ENCODE results near the gene GRIK2.
"Not testable (repeated sequence)": the region's sequence is repeated elsewhere in the genome, so short reads cannot be mapped to it uniquely, and the experiment has no call there.

Gene GRIK2

DNA sequence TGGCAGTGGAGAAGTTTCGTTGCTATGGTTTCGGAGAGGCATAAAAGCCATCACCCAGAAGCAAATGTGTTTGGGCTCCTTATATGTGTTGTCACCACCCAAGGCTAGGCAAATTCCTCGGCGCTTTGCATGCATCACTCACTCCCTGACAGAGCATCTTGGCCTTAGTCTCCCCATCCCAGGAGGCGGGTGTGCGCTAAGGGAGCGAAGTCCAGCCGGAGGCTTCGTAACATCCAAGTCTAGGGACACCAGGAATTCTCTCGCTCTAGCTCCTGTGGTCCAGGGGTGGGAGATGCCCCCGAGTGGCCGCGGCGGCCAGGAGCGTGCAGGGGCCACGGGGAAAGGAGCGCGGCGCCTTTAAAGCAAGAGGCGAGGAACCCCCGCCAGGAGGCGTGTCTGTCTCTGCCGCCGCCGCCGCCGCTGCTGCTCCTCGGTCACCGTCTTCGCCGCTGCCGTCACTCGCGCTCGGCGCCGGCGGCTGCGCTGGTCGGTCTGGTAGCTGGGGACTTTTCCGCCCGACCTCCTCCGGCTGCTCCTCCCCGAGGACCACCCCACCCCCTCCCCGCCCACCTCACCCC is at the start of gene GRIK2:
TSS of gene GRIK2 (plus strand) at position 458 of the 578 bp plus-strand sequence.
- peak; percentile 10 for DNase-seq

DNA sequence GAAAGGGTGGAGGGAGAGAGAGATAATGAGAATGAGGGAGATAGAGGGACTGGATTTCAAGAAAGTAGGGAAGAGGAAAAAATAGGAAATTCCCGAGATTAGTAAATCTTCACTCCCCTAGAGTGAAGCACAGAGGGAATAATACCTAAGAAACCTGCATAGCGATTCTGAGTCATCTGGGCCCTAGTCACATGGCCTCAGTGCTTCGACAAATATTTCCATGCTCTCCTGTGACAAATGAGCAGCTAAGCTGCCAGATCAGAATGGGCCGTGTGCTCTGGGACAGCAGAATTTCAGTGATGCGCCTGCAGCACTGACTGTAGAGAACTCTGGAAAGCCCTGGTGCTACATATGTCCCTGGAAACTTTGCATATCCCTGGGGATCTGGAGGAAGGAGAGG is 48.6 kb upstream of the GRIK2 start:
- DNase-seq, result no peak

DNA sequence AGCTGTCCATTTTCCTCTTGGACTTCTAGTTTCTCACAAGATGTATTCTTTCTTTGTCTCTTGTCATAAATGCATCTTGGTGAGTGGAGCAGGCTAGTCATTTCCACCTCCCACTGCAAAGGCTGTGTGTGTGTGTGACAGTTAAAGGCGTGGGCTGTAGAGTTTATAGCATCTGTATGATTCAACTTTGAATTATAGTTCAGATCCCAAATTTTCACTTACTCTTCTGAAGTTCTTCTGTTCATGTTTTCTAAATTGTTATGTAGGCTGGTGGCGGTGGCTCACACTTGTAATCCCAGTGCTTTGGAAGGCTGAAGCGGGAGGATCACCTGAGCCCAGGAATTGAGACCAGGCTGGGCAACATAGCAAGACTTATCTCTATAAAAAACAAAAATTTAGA is 44.7 kb upstream of the GRIK2 start:
- DNase-seq, result no peak

DNA sequence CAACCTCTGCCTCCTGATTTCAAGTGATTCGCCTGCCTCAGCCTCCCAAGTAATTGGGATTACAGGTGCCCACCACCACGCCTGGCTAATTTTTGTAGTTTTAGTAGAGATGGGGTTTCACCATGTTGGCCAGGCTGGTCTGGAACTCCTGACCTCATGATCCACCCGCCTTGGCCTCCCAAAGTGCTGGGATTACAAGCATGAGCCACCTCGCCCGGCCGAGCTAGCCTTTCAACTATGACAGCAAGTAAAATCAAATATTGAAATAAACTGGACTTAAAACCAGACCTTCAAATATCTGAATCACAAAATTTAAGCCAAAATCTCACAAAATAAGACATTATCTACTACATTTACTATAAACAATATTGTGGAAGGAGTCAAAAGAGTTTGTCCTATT is 42.9 kb upstream of the GRIK2 start:
- not testable (repeated sequence) for DNase-seq

DNA sequence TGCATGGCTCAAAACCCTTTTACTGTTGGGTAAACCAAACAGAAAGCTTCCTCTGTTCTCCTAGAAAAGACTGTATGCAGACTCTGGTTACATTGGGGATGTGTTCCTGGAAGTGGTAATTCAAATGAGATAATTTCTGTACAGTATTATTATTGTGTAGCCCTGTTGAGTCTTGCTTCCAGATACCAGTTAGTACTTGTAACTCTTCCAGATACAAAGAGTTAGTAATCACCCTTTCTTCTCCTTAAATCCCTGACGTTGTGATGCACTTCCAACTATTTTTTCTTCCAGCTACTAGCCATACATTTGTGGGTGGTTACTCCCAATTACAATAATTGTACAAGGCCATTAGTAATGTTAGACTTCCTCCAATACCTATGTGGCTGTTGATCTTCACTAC is 42.3 kb upstream of the GRIK2 start:
- DNase-seq, result no peak

DNA sequence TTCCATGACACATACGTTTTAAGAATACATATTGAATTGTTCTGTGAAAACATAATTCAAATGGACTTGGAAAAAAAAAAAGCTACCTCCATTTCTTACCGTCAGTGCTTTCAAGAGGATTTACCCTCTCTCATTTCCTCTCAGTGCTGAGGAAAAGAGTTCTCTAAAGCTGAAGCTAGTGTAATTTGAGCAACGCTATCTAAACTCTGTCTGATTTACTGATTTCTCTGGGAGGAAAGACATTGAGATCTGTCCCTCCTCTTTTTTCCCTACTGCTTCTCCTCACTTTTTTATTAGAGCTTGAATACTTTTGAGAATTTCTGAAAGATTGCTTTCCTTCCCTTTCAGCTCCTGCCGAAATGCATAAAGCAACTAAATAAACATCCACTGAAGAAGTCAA is 41.2 kb upstream of the GRIK2 start:
- no peak for DNase-seq

DNA sequence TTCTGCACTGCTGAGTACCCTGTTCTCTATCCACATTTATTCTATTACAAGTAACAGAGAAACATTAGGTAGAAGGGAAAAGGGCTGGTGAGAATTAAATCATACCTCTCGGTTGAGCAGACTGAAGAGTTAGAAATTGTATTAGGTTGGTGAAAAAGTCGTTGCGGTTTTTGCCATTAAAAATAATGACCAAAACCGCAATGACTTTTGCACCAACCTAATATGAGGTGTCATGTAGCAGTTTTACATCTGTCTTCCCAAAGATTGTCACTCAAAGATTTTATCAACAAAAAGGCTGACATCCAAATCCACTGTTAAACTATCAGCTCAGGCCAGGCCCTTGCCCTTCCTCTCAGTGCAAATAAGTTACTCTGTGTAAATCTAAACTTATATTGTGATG is 28.3 kb upstream of the GRIK2 start:
- DNase-seq, result no peak

DNA sequence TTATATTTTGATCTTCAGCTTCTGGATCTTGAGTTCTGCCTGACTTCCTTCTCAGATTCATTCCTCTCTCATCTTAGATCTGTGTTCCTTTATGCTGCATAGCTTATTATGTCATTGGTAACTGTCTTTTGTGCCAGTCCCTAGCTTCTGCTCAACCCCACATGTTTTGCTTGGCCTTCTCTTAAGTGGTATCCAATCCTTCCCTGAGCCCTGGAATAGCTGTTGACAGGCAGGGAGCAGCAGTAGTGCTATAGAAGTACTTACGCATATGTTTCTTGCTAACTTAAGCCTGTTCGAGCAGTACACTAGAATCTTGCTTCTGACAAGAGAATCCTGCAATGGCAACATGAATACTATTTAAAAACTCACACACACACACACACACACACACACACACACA is 13.6 kb upstream of the GRIK2 start:
- DNase-seq, result no peak

DNA sequence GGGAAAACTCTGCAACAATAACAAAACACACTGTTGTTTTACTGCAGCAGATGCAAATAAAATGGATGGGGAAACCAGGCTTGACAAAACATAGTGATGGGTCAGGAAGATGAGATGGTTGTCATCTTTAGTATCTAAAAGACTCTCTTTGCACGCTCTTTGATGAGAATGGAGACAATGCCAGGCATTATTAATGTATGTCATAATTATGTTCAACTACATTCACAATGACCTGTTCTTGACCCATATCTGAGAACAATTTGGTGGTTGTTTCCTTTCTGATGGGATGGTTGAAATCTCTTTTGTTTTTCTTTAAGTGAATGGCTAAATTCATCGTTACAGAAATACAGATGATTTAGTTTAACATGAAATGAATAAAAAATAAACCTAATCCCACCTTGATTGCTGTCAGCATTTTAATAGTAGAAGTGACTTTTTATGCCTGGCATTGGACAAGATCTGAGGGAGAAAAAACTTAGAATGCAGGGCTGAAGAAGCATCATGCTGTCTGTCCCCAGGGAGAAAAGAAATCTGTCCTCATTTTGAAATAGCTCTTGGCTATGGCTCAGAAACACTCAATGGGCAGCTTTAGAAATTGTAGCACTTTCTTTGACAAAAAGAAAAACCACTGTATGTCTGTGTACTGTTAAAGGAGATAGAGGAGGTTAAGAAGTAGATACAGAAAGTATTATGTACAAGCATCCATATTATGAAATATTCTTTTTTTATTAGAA is 12.4 kb upstream of the GRIK2 start:
- no peak for DNase-seq

DNA sequence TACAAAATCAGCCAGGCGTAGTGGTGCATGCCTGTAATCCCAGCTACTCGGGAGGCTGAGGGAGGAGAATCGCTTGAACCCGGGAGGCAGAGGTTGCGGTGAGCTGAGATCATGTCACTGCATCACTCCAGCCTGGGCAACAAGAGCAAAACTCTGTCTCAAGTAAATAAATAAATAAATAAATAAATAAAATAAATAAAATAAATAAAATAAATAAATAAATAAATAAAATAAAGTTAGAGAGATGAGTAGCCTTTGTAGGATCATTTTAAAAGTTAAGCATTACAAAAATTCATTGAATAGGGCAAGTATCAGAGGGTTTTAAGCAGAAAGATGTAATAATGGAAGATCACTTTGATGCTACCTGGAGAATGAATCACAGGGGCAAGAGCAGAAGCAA is 9.8 kb upstream of the GRIK2 start:
- not testable (repeated sequence) for DNase-seq

DNA sequence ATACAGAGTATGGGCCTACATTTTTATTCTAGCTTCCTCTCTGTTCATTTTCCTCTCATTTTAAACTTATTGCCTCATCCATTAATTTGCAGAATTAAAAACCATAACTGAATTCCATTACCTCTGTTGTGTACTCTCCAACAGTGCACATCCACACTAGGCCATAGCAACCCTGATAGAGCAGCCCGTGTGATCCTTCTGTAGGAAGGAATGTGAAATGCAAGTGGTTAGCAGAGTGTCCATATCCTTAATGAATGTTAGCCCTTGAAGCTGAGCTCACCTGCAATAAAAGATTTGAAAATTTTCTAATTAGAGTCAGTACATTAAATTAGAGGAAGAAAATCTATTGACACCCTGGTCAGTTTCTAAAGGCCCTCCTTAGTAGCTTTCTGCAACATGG is 6.5 kb upstream of the GRIK2 start:
- DNase-seq, result no peak

DNA sequence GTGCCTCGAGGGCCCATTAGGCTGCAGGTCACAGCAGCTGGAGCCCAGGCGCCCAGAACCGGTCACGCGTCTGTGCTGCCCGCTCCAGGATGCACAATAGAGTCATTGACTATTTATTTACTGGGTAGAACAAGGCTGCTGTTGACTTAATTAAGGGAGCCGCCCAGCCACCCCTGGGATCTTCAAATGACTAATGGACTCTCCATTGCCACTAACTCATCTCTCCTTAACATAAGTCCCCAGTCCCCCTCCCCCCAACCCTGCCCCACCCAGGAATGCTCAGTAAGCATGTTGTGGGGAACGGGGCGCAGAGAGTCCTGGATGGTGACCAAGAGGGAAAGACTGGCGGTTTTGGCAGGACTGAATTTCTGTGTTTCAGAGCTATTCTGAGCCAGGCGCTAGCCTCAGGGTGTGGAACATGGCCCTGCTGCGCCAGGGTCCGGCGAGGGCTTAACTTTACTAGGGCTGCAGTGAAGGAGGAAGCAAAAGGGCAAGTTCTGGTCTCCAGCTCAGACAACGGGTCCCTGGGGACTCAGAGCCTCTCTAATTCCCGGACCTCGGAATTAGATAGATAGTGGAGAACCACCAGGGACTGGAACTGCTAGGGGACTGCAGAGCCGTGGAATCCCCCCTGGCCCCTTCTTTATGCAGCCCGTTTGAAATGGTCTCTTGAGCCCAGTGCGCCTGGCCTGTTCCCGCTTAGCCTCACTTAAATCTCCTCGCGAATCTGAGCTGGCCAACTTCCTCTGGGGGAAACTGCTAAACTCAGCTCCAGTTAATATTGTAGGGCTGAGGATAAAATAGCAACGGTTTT is 1.5 kb upstream of the GRIK2 start:
- no peak for DNase-seq

DNA sequence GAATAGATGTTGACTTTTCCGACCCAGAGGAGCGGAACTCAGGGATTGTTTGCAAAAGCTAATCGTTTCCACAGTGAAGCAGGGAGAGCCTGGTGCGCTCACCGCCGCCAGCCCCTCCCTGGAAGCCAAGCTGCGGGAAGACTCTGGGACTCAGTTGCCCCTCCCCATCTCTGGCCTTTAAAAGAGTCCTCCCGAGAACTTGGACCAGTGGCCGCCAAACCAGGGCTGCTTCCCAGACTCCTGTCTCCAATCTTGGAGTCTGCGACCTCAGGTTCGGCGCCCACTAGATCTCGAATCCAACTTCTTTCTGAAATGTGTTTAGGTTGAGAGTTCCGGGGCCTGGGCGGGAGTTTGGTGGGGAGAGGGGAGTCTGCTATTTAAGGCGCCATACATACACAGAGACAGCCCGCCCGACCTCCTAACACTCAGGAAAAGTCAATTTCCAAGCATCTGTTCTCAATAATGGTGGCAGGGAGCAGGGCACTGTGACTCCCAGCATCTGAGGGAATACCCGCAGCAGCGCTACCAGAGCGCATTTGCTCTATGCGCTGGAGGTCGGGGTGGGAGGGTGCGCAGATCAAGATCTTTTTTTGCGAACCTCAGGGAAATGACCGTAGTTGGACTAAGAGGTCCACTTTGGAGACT is 800 bp upstream of the GRIK2 start:
- no peak for DNase-seq

DNA sequence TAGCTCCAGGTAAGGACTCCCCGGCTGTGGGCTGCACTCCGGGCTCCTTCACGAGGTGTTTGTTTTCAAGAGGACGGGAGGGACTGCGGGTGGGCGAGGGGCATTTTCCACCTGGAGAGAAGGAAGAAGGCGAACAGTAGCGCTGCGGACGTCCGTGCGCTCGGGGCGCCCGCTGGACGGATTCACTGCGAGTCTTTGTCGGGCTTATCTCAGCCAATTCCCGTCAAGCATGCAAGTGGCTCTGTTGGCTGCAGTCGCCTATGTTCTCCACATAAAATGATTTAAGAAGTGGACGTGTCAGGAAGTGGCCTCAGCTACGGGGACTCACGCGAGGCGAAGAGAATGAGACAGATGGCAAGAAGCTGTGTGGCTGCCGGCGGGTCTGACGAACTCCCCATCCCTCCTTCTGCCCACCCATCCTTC is 332 bp downstream of the GRIK2 start:
- DNase-seq, result peak; percentile 33

DNA sequence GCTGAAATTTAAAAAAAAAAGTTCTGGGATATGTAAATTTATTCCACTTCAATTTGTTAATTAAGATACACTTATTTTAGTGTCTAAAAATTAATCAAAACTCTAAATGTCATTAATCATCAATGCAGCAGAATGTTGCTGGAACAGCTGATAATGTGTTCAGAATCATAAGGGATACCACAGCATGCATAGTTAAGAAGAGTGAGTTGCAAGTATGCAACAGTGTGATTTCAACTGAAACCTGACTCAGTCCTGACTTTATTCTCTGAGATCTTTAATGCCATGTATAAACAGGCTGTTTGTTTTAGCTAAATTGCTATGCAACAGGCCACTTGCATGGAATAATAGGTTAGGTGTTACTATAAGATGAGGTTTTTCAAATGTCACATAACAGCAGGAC is 1.4 kb downstream of the GRIK2 start:
- no peak for DNase-seq

DNA sequence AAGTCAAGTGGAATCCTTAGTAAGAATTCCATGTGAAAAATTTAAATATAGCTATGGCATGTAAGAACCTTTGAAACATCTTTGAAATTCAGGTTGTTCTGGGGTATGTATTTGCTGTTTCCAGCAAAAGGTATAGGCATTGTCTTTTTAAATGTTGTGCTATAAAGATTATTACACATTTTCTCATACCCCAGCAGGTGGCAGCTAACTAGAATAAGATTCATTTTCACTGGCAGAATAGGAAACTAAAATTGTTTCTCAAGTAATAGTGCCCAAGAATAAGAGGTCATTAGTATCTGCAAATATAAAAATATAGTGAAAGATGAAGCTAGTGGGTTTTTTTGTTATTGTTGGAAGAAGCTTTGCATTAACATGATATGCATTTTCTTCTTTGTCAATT is 1.8 kb downstream of the GRIK2 start:
- DNase-seq, result peak; percentile 50

DNA sequence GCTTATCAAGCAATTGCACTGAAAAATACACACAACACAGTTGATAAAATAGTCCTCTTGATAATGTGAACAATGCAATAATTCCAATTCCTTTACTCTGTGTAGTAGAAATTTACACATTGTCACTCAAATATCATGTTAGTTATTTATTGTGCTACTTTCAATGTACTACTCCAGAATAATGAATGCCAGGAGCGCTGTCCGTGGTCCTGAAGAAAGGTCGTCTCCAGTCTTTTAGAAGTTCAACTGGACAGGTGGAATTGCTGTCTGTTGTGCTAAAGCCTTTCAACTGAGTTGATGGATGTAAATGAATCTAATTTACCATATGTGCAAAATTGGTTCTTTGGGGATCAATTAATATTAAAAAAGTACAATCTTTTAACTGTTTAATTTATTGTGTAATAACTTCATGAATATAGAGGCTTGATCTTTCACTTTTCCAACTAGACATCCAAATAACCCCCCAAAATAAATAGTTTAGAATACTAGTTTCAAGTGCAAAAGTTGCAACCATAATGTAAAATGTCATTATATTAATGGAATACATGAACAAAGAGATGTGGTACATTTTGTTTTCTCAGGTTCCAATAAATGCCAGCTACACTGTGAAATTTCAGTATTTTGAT is 3.2 kb downstream of the GRIK2 start:
- DNase-seq, result no peak

DNA sequence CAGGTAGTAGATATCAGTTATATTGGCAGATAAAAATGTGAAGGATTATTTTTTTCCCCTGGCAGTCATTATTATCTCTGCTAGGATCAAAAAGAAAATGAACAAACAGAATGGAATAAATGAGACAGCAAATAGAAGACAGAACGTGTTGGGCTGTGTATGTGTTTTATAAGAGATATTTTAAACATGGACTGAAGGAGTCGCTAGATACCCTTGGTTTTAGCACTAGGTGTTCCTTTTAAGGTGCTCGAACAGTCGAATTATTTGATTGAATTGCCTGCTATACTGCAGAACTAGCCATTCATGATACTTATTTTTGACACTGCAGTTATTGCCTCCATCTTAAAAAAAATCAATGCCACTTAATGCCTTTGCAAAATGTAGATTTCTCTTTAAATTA is 3.7 kb downstream of the GRIK2 start:
- DNase-seq, result peak; percentile 84

DNA sequence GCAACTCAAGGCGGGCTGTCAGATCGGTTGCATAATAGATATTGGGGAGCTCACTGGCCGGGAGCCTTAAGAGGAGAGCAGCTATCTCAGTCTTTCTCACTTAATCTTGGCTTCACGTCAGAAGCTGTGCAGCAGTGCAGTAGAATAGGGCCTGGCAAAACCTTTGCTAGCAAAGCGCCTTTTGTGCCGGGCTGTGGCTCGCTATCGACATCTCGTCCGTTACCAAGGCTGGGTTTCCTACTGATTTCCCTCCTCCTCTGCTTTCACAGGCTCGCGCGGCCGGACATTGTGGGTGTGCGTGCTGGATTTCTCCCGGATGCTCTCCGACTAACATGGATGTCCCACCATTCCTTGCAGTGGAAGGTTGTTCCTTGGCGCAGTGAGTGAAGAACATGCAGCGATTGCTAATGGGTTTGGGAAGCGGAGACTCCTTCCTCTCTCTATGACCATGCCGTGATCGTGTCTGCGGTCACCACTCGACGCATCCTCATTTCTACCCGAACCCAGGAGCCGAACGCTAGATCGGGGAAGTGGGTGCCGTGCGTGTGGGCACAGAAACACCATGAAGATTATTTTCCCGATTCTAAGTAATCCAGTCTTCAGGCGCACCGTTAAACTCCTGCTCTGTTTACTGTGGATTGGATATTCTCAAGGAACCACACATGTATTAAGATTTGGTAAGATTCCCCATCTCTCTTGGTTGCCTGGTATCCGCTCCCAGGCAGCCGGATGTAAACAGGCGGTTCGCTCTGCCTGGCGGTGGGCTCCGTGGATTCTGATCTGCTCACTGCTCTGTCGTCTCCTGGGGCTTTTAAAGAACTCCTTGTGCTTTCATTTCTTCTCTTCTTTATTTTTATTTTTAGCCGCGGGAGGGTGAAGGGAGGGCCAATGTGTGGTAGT is 5.5 kb downstream of the GRIK2 start:
- no peak for DNase-seq

DNA sequence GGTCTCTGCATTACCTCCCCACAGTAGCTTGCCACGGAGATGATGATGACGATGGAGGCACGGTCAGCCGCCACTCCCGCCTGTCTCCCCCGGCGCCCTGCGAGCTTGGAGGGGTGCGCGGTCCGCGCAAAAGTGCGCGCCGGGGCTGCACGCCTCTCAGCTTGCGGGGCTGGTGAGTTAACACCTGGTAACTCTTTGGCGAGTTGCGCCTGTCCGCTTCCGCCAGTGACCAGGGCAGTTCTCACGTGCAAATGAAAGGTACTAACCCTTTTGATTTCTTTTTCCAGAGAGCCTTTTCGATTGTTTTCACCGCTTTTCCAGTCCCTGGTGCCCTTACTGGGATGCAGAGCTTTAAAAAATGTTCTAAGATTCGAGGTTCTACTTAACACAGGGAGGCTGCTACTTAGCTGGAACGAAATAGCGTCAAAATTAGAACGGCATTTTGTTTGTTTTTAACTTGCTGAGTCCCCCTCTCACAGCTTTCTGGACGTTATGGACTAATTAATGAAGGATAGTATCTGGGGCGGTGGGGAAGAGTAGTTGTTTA is 6.2 kb downstream of the GRIK2 start:
- no peak for DNase-seq

DNA sequence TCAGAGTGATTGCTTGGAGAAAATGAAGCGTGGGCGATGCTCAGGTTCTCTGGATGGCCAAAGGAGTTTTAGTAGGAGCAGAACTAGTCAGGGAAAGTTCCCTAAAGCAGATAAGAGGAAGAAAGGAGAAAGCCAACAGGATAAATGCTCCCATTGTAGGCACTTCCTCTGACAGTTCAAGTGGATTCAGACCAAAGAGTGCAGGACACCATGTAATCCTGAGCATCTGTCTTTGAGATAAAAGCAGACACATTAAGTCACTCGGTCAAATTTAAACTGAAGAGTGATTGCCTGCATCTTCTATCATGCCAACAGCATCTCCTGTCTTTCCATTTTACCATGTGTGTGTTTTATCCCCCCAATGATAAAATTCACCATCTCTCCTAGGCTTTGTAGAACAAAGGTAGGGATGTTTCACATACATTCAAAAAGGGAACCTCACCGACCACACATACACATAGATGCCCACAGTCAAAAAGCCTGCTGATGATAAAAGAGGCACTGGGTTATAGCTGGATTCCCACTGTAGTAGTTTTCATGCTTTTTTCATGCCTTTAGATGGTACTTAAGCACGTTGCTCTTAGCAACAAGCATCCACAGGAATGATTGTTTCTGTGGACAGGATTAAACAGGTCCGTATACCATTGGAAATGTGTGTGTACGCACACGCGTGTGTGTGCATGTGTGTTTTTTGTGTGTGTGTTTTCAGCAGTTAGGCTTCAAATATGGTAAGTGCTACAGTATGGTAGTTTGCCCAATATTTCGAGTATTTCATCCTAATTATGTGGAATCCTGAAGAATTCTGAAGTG is 7.0 kb downstream of the GRIK2 start:
- no peak for DNase-seq

All from NCI-H446 treated with DMSO at 0.1 percent for 48 hours (cell line).